HG02852 (cell line): Measurements from ENCODE around the gene ANXA9.

Experiments used
- ATAC-seq: cut with Tn5 transposase; IDR thresholded peaks from one replicate; pipeline ENCODE4 v1.9.1; 2021; ENCODE audit warnings: mild to moderate bottlenecking, moderate library complexity; ENCODE audit not compliant: unreplicated experiment

ANXA9 gene

GRCh38 chr1:150974580-150975478 is 7.3 kb upstream of the ANXA9 start, which contains the start of gene CERS2:
Gene CERS2 (minus strand): TSS chr1:150974835. CDS start chr1:150969090, 5,745 bp downstream.
- peak; percentile 46 for ATAC-seq

DNA sequence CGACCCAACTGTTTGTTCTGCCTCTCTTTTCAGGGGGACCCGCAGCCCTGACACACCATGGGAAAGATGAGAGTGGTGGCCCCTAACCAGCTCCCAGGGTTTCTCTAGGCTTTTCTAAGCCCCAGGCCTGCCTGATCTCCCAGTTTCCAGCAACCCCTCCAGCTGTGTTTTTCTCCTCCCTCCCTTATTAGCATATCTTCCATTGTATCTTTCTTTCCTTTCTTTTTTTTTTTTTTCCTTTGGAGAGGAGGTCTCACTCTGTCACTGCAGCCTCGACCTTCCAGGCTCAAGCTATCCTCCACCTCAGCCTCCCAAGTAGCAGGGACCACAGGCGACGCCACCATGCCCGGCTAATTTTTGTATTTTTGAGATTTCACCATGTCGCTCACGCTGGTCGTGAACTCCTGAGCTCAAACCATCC is 5.7 kb upstream of the ANXA9 start:
- ATAC-seq = no peak

DNA sequence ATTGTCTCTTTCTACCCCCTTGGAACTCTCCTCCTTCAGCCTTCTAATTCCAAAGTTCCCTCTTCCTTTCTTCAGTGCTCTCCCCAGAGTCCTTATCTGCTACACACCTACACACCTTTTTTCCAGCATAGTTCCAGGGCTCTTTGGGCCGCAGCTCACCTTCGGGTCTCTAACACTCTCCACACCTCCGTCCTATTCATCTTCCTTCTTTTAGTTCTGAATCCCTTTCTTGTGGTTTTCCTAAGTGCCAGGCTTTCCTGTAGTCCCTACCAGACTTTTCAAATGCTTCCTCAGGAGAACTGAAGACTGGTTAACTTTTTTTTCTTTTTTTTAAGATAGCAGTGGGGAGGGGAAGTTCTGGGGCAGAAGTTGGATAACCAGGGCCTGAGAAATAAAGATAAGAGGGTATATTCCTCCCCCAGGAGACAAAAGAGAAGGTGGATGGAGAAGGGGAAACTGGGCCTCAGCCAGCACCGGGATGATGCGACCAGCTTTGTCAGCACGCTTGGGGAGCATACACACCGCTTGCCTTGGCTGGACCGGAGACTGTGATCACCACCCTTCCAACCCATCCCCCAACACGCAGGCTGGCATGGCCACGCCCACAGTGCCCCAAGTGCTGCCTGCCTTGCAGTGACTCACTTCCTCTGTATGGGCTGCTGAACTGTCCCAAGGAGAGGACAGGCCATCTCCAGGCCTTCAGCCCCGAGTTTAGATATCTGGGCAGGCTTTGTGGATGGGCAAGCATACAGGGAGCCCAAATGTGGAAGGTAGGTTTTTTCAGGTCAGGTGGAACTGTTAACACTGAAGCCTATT is 5.0 kb upstream of the ANXA9 start:
- no peak for ATAC-seq

DNA sequence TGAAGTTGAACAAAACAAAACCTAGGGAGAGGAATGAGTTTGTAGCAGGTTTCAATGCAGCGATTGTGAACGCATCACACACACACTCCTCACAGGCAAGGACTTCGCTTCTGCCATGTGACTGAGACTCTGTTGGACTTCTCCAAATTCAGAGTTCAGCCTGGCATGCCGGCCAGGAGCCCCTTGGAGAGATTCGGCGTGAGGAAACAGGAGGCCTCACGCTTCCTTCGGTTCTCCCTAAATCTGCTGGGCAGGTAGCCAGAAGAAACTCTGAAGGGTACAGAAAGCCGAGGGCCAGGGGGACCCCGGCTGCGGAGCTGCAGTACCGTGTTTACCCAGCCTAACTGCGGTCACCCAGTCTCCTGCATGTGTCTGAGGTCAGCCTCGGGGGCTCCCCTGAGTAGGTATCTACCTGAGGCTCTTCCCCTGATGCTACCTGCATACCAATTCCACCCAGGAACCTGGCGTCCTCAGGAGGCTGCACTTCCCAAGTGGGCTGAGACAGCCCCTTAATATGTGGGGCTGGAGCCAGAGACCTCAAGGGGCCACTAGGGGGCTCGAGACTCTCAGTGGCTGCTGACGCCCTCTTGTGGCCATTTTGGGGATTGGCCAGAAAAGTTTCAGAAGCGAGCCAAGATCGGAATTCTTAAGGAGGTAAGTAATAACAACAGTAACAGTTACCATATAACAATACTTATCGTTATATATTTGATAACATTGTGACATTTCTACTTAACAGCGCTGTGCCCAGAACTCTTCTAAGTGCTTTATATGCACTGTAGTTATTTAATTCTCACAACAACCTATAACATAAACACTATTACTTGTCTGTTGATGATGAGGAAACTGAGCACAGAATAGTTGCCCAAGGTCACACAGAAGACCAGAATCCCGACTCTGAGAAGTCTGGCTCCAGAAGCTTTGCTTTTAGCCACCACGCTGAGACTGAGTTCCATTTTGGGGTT is 2.7 kb upstream of the ANXA9 start:
- ATAC-seq = peak; percentile 43

DNA sequence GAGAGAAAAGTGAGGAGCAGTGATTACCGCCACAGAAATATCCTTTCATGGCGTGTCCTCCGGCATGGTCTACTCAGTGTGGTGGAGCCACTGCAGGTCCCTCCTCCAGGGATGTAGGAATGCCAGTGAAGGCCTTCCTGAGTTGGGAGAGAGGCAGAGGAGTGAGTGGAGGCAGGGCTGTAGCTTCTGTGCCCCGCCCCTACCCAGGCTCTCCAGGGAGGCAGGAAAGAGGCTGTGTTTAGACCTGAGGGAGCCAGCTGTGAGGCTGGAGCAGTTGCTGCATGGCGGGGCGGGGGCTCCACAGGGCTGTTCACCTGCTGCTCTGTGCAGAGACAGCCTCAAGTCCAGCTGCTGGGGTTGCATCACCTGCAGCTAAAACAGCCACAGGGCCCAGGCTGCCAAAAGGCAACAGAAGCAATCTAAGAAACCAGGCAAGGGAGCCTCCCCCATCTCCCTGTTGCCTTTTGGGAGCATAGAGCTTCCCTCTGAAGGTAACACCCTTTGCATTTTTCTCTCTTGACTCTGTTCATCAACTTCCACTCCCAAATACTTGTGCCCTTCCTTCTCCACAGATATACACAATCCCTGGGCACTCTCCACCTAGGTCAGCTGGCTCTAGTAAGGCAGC is 801 bp upstream of the ANXA9 start:
- ATAC-seq = no peak

- ATAC-seq = no peak
Observed at GRCh38 chr1:150985179-150985825, 3.2 kb downstream of the ANXA9 start.

GRCh38 chr1:150987924-150988323 is 5.8 kb downstream of the ANXA9 start:
- ATAC-seq = no peak

DNA sequence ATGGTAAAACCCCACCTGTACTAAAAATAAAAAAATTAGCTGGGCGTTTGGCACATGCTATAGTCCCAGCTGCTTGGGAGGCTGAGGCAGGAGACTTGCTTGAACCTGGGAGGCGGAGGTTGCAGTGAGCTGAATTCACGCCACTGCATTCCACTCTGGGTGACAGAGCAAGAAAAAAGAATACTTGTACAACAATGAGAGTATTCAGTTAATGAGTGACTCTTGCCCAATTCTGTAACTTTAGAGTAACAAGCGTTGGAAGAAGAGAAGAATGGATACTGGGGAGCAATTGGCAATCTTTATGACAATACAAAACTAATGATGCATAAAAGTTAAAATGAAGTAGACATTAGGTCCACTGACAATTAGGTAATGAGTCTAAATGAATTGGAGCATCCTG is 10.5 kb downstream of the ANXA9 start:
- no peak for ATAC-seq

DNA sequence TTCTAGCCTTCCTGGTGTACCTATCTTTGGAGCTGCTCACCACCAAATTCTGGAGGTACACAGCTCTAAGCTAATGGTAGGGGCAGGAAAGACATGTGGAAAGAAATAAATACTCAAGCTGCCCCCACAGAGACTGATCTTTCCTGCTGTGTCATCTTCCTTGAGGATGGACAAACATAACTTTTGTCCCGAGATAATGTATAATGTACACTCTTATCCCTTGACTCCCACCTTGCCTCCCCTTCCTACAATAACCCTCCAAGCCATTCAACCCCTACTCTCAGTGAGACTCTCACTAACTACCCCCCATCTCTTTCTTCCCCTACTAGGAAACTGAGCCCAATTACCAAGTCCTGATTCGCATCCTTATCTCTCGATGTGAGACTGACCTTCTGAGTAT is 12.2 kb downstream of the ANXA9 start:
- no peak for ATAC-seq

DNA sequence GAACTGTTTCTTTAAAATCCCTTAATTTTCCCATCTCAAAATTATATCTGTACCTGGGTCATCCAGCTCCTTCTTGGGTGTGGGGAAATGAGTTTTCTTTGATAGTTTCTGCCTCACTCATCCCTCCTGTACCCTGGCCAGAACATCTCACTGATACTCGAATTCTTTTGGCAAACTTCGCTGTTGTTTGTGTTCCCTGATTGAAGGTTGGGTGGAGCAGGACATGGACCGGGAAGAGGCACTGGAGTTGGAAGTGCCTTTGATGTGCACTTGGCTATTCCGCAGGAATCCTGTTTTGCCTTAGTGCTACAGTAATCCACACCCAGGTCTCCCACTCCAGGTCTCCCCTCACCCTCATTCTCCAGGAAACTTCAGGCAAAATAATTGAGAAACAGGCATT is 13.4 kb downstream of the ANXA9 start:
- ATAC-seq = no peak

DNA sequence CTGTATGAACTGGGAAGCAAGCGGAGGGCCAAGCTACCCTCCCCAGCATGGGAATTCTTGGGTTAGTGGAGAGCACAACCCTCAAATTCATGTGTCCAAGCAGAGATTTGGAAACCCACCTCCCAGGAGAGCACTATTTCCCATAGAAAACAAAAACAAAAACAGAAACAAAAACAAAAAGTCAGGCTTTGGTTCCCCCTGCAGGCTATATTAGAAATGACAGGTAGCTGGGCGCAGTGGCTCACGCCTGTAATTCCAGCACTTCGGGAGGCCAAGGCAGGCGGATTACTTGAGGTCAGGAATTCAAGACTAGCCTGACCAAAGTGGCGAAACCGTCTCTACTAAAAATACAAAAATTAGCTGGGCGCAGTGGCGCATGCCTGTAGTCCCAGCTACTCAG is 13.8 kb downstream of the ANXA9 start:
- ATAC-seq = no peak

DNA sequence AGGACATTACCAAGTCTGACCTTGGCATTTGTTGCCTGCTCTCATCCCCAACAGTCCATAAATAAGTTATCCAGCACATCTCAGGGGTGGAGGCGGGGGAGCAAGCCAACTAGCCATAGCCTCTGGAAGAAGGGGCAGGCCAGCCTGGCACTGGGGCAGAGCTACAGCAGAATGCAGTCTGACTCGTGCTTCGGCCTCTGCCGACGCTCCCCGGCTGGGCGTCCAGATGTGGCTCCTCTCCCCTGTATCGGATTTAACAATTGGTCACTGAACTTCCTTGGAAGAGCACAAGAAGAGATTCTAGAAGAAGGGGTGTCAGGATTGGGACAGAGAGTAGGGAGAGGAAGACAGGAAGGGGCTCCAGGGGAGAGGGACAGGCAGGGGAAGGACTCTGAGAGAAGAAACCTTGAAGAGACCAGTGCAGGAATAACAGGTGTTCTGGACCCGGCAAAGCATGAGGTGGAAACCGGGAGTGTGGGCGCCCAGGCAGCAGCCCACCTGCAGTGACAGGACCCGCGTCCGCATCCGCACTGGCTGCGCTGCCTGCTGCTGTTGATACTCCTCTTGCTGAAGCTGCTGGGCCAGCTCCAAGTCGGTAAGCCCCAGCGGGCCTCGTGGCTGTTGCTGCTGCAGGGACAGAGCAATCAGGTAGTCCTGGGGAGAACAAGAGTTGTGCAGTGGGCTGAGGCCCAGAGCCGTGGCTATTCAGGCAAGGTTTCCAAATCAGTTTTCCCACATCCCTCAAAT is 15.2 kb downstream of the ANXA9 start:
- no peak for ATAC-seq

DNA sequence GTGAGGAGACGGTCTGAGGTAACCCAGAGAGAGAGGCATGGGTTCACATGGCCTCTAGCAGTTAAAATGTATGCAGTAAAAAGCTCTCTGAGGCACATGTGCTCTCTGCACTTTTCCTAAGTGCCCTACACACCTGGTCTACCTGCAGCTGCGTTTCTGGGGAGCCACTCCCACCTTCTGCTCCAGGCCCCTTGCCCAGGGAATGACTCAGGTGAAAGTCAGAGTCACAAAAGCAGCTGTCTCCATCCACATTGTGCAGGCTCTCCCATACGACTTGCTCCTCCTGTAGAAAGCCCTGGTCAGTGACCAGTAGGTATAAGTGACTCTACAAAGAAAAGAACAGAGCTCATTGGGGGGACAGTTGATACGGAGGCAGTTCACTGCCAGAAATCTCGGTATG is 15.9 kb downstream of the ANXA9 start:
- ATAC-seq = no peak

- no peak for ATAC-seq
Observed at GRCh38 chr1:150999051-150999674, 17.1 kb downstream of the ANXA9 start.

DNA sequence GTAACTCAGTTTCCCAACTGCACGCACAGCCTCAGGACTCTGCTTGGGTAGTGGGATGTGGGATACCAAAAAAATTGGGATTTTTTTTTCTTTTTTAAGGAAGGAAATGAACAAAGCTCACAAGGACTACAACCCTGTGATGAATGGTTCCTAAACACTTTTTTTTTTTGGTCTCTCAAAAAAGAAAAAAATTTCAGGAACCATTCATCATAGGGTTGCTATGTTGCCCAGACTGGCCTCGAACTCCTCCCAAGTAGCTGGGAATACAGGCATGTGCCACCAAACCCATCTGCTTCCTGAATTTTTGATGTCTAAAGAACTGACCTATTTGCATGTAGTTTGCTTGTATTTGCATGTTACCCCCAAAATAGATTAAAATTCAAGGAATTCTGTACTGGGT is 17.8 kb downstream of the ANXA9 start:
- ATAC-seq = no peak

- no peak for ATAC-seq
Observed at GRCh38 chr1:151000408-151000807, 18.3 kb downstream of the ANXA9 start.

DNA sequence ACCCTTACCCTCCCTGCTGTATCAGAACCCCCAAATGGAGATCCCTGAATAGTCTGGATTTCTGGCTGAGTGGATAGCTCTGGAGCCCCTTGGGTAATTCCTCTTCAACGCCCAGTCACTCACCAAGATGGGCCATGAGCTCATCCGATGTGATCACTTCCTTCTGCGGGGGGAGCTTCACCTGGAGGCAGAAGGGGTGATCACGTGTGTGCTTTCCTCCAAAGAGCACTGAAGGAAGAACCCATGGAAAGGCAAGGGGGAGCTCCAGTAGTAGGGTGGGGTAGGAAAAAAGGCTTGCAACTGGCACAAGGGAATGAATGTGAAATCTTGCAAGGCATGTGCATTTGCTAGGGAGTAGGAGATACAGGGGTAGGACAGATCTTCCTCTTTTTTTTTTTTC is 19.5 kb downstream of the ANXA9 start:
- ATAC-seq = no peak

- ATAC-seq = no peak
Observed at GRCh38 chr1:151002051-151002450, 20.0 kb downstream of the ANXA9 start.

DNA sequence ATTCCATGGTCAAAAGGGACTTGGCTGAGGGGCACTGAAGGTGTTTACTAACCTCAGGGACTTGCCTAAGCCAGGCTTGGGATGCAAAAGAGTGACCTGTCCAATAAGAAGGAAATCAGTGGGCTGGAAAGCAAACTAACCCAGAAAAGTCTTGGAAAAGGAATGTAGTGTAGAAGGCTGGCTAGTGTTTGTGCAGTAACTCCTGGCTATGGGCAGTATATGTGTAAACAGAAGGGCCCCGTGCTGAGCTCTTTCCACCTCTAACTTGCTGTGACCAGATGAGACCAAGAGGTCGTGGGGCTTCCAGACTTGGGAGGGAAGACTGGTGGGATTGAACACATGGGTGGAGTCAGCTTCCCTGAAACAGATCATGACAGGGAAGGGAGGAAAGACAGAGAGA is 20.5 kb downstream of the ANXA9 start:
- ATAC-seq = no peak
